Adipocyte (in vitro differentiated cells): ENCODE results near the gene CEP128.

Experiments
- DNase-seq: peaks from one replicate; pipeline ENCODE4 v3.0.0-alpha.2; 2015; ENCODE audit warnings: low read depth
- H3K27me3 ChIP-seq: replicated peaks from 2 replicates; pipeline ENCODE4 v1.7.0; 2013; ENCODE audit warnings: mild to moderate bottlenecking, low read length, moderate library complexity; ENCODE audit not compliant: control insufficient read depth, insufficient read depth
- H3K36me3 ChIP-seq: 2 replicates; pipeline ENCODE4 v1.7.0; 2013; ENCODE audit warnings: low read length, mild to moderate bottlenecking, moderate library complexity; ENCODE audit not compliant: control insufficient read depth, insufficient read depth, severe bottlenecking
- H3K4me1 ChIP-seq: 2 replicates; pipeline ENCODE4 v1.7.0; 2013; ENCODE audit warnings: mild to moderate bottlenecking, low read length, moderate library complexity; ENCODE audit not compliant: control insufficient read depth, insufficient read depth
- H3K4me3 ChIP-seq: 2 replicates; pipeline ENCODE4 v1.7.0; 2013; ENCODE audit warnings: mild to moderate bottlenecking, low read length, moderate library complexity
- H3K9ac ChIP-seq: 2 replicates; pipeline ENCODE4 v1.7.0; 2013; ENCODE audit warnings: mild to moderate bottlenecking, low read length, moderate library complexity
- H3K9me3 ChIP-seq: 2 replicates; pipeline ENCODE4 v1.7.0; 2013; ENCODE audit warnings: mild to moderate bottlenecking, low read length, moderate library complexity; ENCODE audit not compliant: control insufficient read depth

Gene CEP128

DNA sequence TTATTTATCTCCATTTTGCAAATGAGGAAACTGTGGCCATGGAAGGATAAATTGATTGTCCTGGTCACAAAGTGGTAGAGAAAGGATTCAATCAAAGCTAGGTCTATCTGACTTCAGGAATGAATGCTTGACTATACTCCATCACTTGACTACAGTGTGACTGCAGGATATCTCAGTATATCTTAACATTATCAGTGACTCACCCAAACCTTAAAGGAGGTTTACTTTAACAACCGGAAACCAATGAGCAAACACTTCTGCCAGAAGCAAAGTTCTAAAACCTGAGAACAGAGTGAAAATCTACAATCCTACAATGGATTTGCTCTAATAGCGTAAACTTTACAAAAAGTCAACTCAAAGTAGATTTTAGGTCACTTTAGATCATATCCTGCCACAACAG lies 277.0 kb downstream of the CEP128 start:
- Histone ChIP-seq H3K36me3 (no peaks in the 10 kb centered on the region), H3K9ac (no peak overlapping the region), H3K9me3 (peaks cover 3% of the 10 kb centered on the region), H3K4me1 (no peaks in the 10 kb centered on the region), H3K4me3 (no peak overlapping the region), H3K27me3 (no peaks in the 10 kb centered on the region)
- no peak for DNase-seq

DNA sequence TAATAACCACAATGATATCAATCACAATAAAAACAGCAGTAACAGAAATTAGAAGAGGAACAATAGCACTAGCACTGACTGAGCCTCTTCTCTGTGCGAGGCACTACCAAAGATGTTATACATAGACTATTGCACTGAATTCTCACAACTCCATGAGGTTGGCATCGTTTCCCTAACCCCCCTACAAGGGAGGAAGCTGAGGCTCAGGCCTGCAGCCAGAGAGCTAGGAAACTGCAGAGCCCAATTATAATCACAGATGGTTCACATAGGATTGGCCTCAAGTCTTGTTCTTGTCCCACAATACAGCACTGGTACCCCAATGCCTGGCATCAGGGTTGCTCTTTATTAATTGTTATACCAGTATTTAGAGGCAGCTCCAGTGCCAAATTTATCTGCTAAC lies 278.0 kb downstream of the CEP128 start:
- Histone ChIP-seq H3K9ac (no peak overlapping the region), H3K9me3 (no peaks in the 10 kb centered on the region), H3K27me3 (no peaks in the 10 kb centered on the region), H3K4me3 (no peak overlapping the region), H3K36me3 (no peaks in the 10 kb centered on the region), H3K4me1 (no peaks in the 10 kb centered on the region)
- no peak for DNase-seq

DNA sequence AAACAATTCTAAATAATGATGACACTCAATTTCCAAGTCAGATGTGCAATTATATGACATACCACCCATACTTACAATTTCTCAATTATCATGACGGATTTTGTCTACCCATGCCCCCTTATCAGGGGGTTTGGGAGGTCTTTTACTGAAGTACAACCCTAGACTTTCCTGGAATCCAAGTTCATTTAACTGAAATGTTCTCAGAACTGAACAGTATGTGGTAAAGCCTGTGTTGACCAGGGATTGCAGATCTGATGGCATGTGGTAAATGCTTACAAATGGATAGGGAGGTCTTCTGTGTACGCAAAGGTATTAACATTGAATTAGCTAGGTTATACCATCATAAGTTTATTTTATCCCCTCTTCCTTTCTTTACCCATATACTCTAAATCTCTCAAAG lies 281.8 kb downstream of the CEP128 start:
- Histone ChIP-seq H3K4me3 (no peak overlapping the region), H3K9me3 (no peaks in the 10 kb centered on the region), H3K4me1 (no peaks in the 10 kb centered on the region), H3K36me3 (no peaks in the 10 kb centered on the region), H3K27me3 (no peaks in the 10 kb centered on the region), H3K9ac (no peak overlapping the region)
- DNase-seq, result no peak

DNA sequence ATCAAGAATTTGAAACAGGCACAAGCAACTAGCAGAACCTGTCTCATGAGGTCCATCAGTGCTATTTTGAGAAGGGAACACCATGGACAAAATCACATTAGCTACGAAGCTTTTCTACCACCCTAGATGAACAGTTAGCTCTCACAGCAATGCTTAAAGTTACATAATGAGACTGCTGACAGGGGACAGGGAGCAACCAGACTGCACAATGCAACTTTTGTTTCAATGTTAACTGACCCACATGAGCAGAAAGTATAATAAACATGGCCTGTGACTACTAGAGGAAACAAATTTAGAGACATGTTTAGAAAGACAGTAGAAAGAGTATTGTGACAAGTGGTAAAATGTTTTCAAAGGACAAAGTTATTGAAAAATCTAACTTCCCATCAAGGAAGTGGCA lies 282.8 kb downstream of the CEP128 start:
- Histone ChIP-seq H3K9ac (no peak overlapping the region), H3K27me3 (no peaks in the 10 kb centered on the region), H3K4me1 (no peaks in the 10 kb centered on the region), H3K4me3 (no peak overlapping the region), H3K9me3 (no peaks in the 10 kb centered on the region), H3K36me3 (no peaks in the 10 kb centered on the region)
- no peak for DNase-seq

DNA sequence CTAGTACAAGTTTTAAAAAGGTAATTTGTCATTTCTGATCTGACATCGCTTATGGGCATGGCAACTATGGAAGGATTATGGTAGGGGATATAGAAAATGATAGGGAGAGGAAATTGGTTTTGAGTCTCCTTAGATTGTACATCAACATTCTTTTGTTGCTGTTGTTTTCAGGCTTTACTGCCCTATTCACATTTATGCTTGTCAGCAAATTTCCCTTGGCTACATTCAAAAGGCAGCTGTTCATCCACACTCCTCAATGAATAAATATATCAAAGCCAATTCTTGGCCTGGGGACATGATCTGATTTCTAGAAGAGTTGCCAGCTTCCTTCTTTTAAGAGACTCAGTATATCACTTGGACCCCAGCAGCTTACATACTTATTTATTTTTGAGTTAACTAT lies 283.4 kb downstream of the CEP128 start:
- H3K36me3 ChIP-seq, result no peaks in the 10 kb centered on the region
- H3K9me3 ChIP-seq, result no peaks in the 10 kb centered on the region

DNA sequence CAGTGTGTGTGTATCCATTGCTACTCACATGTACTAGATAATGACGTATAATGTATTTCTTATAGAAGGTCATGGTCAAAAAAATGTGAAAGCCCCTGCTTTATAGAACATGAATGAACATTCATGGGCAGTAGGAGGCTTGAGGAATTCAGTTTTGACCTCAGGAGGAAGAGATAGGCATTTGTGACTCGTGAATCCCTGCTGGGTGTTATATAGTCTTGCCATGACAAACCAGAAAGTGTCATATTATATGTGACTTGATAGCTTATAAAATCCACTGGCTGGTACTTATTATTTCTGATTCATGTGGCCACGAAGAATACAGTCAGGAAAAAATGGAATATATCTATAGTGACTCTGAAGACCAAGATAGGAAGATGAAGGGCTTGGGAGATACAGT lies 287.6 kb downstream of the CEP128 start:
- H3K27me3 ChIP-seq, result no peaks in the 10 kb centered on the region
- no peaks in the 10 kb centered on the region for H3K36me3 ChIP-seq
- H3K4me3 ChIP-seq, result no peak overlapping the region
- H3K9me3 ChIP-seq, result no peaks in the 10 kb centered on the region
- no peak for DNase-seq
- no peak overlapping the region for H3K9ac ChIP-seq
- H3K4me1 ChIP-seq, result no peaks in the 10 kb centered on the region

More for the DNA sequence above, 283.4 kb downstream of the CEP128 start:
- H3K4me3 ChIP-seq, result no peak overlapping the region
- no peak overlapping the region for H3K9ac ChIP-seq
- no peak for DNase-seq
- H3K4me1 ChIP-seq, result no peaks in the 10 kb centered on the region
- no peaks in the 10 kb centered on the region for H3K27me3 ChIP-seq

DNA sequence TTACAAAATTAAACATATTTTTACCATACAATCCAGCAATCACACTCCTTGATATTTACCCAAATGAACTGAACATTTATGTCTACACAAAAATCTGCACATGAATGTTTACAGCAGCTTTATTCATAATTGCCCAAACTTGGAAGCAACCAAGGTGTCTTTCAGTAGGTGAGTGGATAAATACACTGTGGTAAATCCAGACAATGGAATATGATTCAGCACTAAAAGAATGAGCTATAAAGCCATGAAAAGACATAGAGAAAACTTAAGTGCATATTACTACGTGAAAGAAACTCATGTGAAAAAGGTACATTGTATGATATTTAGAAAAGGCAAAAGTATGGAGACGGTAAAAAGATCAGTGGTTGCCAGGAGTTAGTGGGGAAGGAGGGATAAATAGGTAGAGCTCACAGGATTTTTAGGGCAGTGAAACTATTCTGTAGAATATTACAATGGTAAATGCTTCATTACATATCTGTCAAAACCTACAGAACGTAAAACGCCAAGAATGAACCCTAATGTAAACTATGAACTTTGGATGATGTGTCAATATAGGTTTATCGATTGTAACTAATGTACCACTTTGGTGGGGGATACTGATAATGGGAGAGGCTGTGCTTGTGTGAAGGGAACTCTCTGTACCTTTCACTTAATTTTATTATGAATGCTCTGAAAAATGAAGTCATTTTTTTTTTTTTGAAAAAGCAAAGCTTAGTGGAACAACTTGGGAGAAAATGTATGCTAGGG lies 295.7 kb downstream of the CEP128 start:
- DNase-seq, result no peak
- H3K9me3 ChIP-seq, result no peaks in the 10 kb centered on the region
- no peak overlapping the region for H3K4me3 ChIP-seq
- no peaks in the 10 kb centered on the region for H3K36me3 ChIP-seq
- H3K9ac ChIP-seq, result no peak overlapping the region
- no peaks in the 10 kb centered on the region for H3K4me1 ChIP-seq
- H3K27me3 ChIP-seq, result no peaks in the 10 kb centered on the region

DNA sequence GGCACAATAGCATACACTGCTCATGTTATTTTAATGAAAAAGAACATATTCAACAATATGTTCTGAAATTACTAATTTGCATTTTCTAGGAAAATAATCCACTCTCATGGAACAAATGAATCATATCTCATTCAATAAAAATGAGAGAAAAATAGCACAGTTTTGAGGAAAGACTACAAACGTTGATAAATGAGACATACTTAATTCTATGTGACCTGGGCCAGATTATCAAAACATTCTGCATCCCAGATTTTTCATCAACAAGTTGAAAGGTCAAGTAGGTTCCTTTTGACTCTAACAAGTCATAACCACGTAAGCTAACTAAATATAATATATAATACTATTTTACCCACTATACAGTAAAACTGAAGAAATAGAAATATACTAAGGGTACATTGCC lies 296.7 kb downstream of the CEP128 start:
- H3K9ac ChIP-seq, result no peak overlapping the region
- no peaks in the 10 kb centered on the region for H3K36me3 ChIP-seq
- no peaks in the 10 kb centered on the region for H3K9me3 ChIP-seq
- no peaks in the 10 kb centered on the region for H3K4me1 ChIP-seq
- DNase-seq, result no peak
- H3K4me3 ChIP-seq, result no peak overlapping the region
- H3K27me3 ChIP-seq, result no peaks in the 10 kb centered on the region

DNA sequence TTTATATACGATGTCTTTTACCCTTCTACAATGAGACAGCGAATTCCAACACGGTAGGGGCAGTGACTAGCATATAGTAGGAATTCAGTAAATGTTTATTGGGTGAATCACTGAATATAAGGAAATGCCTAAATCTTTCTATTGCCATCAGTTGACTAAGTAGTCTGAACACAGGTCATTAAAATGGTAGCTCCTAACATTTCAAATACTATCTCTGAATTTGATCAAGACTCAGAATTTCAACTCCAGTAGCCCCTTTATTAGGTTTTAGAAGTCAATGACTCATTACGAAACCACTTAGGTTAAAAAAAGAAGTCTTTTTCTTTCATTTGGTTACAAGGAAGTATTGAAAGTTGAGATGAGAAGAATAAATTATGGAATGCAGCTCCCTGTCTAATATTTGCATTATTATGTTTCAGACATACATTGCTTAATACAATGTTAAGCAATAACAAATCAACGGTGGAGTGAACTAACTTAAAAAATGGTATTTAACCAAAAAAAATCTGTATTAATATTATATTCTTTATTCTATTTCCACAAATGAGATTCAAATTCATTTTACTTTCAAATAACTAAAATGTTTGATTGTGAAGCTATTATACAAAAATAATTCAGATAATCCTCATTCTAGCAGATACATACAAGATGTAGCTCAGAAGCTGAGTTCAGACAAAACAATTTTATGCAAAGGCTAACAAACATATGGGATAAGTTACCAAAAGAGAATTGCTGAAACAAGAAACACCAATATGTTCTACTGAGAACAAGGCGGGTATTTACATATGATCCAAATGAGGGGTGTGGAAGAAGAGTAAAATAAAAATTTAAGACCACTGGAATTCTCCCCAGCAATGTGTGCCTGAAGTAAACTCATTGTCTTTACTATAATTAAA lies 302.7 kb downstream of the CEP128 start:
- peak; percentile 44 for DNase-seq

DNA sequence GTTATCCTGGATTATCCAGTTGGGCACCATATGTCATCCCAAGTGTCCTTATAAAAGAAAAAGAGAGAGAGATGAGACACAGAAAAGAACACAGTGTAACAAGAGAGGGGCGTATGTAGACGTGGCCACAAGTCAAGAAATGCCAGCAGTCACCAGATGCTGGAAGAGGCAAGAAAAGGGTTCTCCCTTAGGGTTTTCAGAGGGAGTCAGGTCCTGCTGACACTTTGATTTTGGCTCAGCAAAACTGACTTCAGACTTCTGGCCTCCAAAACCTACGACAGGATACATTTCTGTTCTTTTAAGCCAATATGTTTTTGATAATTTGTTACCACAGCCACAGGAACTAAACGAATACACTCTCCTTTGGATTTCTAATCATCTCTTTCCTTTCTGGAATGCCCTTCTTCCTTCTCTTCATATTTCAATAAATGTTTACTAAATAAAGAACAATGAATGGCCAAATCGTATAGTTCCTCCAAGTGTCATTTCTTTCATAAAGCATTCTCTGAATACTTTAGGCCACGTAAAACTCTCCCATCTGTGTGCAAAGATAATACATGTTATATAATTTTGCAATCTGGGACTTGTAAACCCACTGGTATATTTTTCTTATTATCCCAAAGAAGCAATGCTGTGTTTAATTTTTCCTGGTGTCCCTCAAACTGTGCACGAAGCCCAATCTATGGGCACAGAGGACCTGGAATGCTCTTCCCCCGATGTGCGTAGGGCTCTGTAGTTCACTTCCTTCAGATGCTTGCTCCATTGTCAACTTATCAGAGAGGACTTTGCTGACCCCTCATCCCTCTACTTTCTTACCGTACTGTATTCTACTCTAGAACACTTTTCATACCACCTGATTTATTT lies 303.6 kb downstream of the CEP128 start:
- DNase-seq, result no peak
- H3K4me3 ChIP-seq, result no peak overlapping the region

More for the DNA sequence above, 302.7 kb downstream of the CEP128 start:
- Histone ChIP-seq H3K9ac (no peak overlapping the region), H3K9me3 (no peaks in the 10 kb centered on the region), H3K27me3 (no peaks in the 10 kb centered on the region), H3K4me3 (no peak overlapping the region), H3K4me1 (no peaks in the 10 kb centered on the region), H3K36me3 (no peaks in the 10 kb centered on the region)

DNA sequence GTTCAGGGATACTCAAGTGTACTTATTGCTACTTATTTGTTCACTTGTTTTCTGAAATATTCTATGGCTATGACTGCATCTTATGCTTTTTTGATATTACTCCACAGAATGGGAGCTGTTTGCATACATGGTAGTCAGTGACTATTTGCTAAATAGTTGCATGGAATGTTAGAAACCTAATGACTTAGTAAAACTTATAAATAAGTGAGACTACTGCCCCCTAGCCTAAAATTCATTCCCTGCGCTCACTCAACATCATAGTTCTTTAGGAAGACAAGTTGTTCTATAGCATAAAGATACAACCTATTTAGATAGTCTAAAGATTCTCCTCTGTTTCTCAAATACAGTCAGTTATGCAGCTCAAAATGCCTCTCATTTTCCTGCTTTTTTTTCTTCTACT lies 305.5 kb downstream of the CEP128 start:
- H3K36me3 ChIP-seq, result no peaks in the 10 kb centered on the region
- no peak overlapping the region for H3K4me3 ChIP-seq
- H3K4me1 ChIP-seq, result no peaks in the 10 kb centered on the region
- DNase-seq, result peak; percentile 35
- no peak overlapping the region for H3K9ac ChIP-seq
- no peaks in the 10 kb centered on the region for H3K27me3 ChIP-seq
- H3K9me3 ChIP-seq, result no peaks in the 10 kb centered on the region

More for the DNA sequence above, 303.6 kb downstream of the CEP128 start:
- Histone ChIP-seq H3K9ac (no peak overlapping the region), H3K9me3 (no peaks in the 10 kb centered on the region), H3K27me3 (no peaks in the 10 kb centered on the region), H3K4me1 (no peaks in the 10 kb centered on the region), H3K36me3 (no peaks in the 10 kb centered on the region)
